B cell (primary cell): Measurements from ENCODE around the gene HSD11B2. TPM values are rescaled to one million over a fixed set of nuclear protein-coding genes. Genes with fewer than 3 reads are reported as not detected.

Experiments
- ATAC-seq: fragments of 200-7000 bp; cut with Tn5 transposase; one replicate; pipeline ENCODE4 v1.10.0; 2021; ENCODE audit warnings: low read depth, mild to moderate bottlenecking, moderate number of reproducible peaks, moderate library complexity
- CTCF ChIA-PET: fragments of 350-600 bp; sonication (Branson Sonifier 250); formaldehyde crosslinking; loops from one replicate; lab custom pipeline; 2021; ENCODE audit warnings: antibody characterized with exemption, inconsistent platforms; lab: Charles Lee
- POLR2A ChIA-PET: fragments of 350-600 bp; sonication (Branson Sonifier 250); formaldehyde crosslinking; loops from one replicate; lab custom pipeline; 2021; ENCODE audit warnings: antibody characterized with exemption; lab: Charles Lee
- DNase-seq: peaks from one replicate; pipeline ENCODE4 v3.0.0; 2013
- H2AFZ ChIP-seq: 2 replicates; pipeline ENCODE4 v1.6.1; 2012; ENCODE audit warnings: mild to moderate bottlenecking, low read depth, low read length; ENCODE audit not compliant: insufficient read depth, poor library complexity, severe bottlenecking
- H3K27ac ChIP-seq, 2 donors: 1 replicate in 1 of 2; 2 replicates in 1 of 2; pipeline ENCODE4 v1.5.1; 2012 to 2013; ENCODE audit warnings: low read length in 2 of 2, mild to moderate bottlenecking in 2 of 2, moderate library complexity in 1 of 2
- H3K27me3 ChIP-seq, 4 experiments: fragments of 200-600 bp in 1 of 4; sonication (generic) in 1 of 4; replicated peaks in 1 of 4; 1 replicate in 2 of 4; 2 replicates in 2 of 4; pipeline versions ENCODE4 v1.6.1 to v1.7.0; 2013 to 2016; ENCODE audit warnings: low read length in 3 of 4, mild to moderate bottlenecking in 2 of 4, mixed read lengths in 1 of 4, moderate library complexity in 1 of 4; ENCODE audit not compliant: insufficient read depth in 4 of 4, control insufficient read depth in 3 of 4; ENCODE audit errors: control extremely low read depth in 1 of 4
- H3K36me3 ChIP-seq, 2 experiments: replicated peaks in 1 of 2; 1 replicate in 1 of 2; 2 replicates in 1 of 2; pipeline versions ENCODE4 v1.6.1 to v1.7.1; 2013; ENCODE audit warnings: low read length in 1 of 2; ENCODE audit not compliant: insufficient read depth in 2 of 2, control insufficient read depth in 1 of 2; ENCODE audit errors: control extremely low read depth in 1 of 2, extremely low read depth in 1 of 2
- H3K4me1 ChIP-seq, 2 donors: fragments of 200-600 bp in 1 of 2; sonication (generic) in 1 of 2; 1 replicate in 1 of 2; 2 replicates in 1 of 2; pipeline versions ENCODE4 v1.5.1 to v1.6.1; 2013 to 2017; ENCODE audit warnings: low read length in 2 of 2; ENCODE audit not compliant: control insufficient read depth in 2 of 2, insufficient read depth in 2 of 2
- H3K4me2 ChIP-seq: replicated peaks from 2 replicates; pipeline ENCODE3; 2012; ENCODE audit warnings: mild to moderate bottlenecking, low read depth, low read length; ENCODE audit not compliant: poor library complexity, severe bottlenecking
- H3K4me3 ChIP-seq, 5 experiments: fragments of 200-600 bp in 1 of 5; sonication (generic) in 1 of 5; 1 replicate in 3 of 5; 2 replicates in 2 of 5; pipeline versions ENCODE4 v1.5.1 to v1.7.0; 2011 to 2016; ENCODE audit warnings: low read length in 4 of 5, mild to moderate bottlenecking in 4 of 5, low read depth in 2 of 5, control low read depth in 1 of 5, moderate library complexity in 1 of 5; ENCODE audit not compliant: insufficient read depth in 1 of 5; ENCODE audit errors: control extremely low read depth in 1 of 5, extremely low read depth in 1 of 5
- H3K79me2 ChIP-seq: fragments of 200-600 bp; sonication (generic); one replicate; pipeline ENCODE4 v1.6.0; 2016; ENCODE audit warnings: low read length; ENCODE audit not compliant: control insufficient read depth, insufficient read depth
- H3K9ac ChIP-seq: fragments of 200-600 bp; sonication (generic); 2 replicates; pipeline ENCODE4 v1.6.1; 2017; ENCODE audit warnings: mild to moderate bottlenecking, low read length, moderate library complexity
- H3K9me3 ChIP-seq, 3 donors: one replicate each; pipeline versions ENCODE4 v1.6.1 to v1.7.1; 2013; ENCODE audit warnings: low read length in 2 of 3; ENCODE audit not compliant: control insufficient read depth in 2 of 3, insufficient read depth in 1 of 3; ENCODE audit errors: control extremely low read depth in 1 of 3
- H4K20me1 ChIP-seq: 2 replicates; pipeline ENCODE4 v1.6.0; 2012; ENCODE audit warnings: mild to moderate bottlenecking, low read length; ENCODE audit not compliant: insufficient read depth, control insufficient read depth, poor library complexity, severe bottlenecking
- H3K27ac Mint-ChIP-seq: one replicate; pipeline ENCODE4 v1.8.0; 2021; ENCODE audit warnings: mixed read lengths
- H3K27me3 Mint-ChIP-seq: one replicate; pipeline ENCODE4 v1.8.0; 2021; ENCODE audit warnings: mixed read lengths
- H3K4me1 Mint-ChIP-seq: one replicate; pipeline ENCODE4 v1.8.0; 2021; ENCODE audit warnings: mixed read lengths
- H3K4me3 Mint-ChIP-seq: one replicate; pipeline ENCODE4 v1.8.0; 2021; ENCODE audit warnings: mixed read lengths
- H3K9me3 Mint-ChIP-seq: one replicate; pipeline ENCODE4 v1.8.0; 2022; ENCODE audit warnings: mixed read lengths; ENCODE audit not compliant: insufficient read depth
- CTCF ChIP-seq: fragments of 200-600 bp; IDR thresholded peaks from one replicate; pipeline ENCODE4 v1.8.0; 2022; ENCODE audit warnings: antibody characterized with exemption, mild to moderate bottlenecking
- EZH2 ChIP-seq: IDR thresholded peaks from 2 replicates; pipeline ENCODE4 v1.6.1; 2012; ENCODE audit warnings: borderline replicate concordance, low read depth, mild to moderate bottlenecking, moderate library complexity, low read length; ENCODE audit not compliant: insufficient read depth, poor library complexity, severe bottlenecking
- WGBS: methylation state at CpG from one replicate; pipeline ENCODE4 v1.1.5; 2013; ENCODE audit warnings: missing lambda C conversion rate; ENCODE audit not compliant: insufficient coverage; 5-methylcytosine and 5-hydroxymethylcytosine counted together
- intact Hi-C: fragments of 100-400 bp; cut with micrococcal nuclease; formaldehyde crosslinking; loops from one replicate; pipeline ENCODE4 v1.10.0; 2022
- polyA plus RNA-seq: library from polyadenylated mRNA; depleted of rRNA; stranded (reverse); fragments of >200 nt; gene quantifications from 2 replicates; pipeline ENCODE4 v1.2.3, GENCODE V29; 2012
- total RNA-seq, 2 donors: library from RNA; stranded (reverse); fragments of 120-200 nt in 1 of 2; gene quantifications; 1 replicate in 1 of 2; 2 replicates in 1 of 2; pipeline versions ENCODE4 v1.2.3 to v1.2.4, GENCODE V29; 2013 to 2022

The HSD11B2 gene
- total and polyA plus RNA-seq, 2 donors (not counting 1 experiment from before 2014, with no cell fraction given): 0.09 TPM; not detected in 1

- ATAC-seq (no peak), DNase-seq (no peak)
- no peak overlapping the region for H3K4me2 ChIP-seq
- no peak for TF ChIP-seq CTCF
- TF ChIP-seq EZH2: no peak
- no peak overlapping the region for H3K9ac ChIP-seq
- no peaks in the 10 kb centered on the region for H4K20me1 ChIP-seq
- H3K36me3 ChIP-seq: no peaks in the 10 kb centered on the region
- Mint-ChIP-seq H3K27me3 (peaks cover 36% of the 10 kb centered on the region), H3K27ac (no peak overlapping the region), H3K4me1 (peaks cover 26% of the 10 kb centered on the region), H3K4me3 (peak overlapping the region; percentile 23), H3K9me3 (no peaks in the 10 kb centered on the region)
- CTCF ChIA-PET: no interaction called here
- WGBS: 93% methylated on average over 16 of the region's 18 CpGs
- H3K9me3 ChIP-seq: peaks cover 0 to 18% (median 0%) of the 10 kb centered on the region in 3 donors
- H3K27ac ChIP-seq: no peak overlapping the region
- POLR2A ChIA-PET: no interaction called here
- H3K4me3 ChIP-seq: no peak overlapping the region
- H2AFZ ChIP-seq: no peak overlapping the region
- peaks cover 0 to 42% (median 31%) of the 10 kb centered on the region in 4 experiments for H3K27me3 ChIP-seq
- H3K4me1 ChIP-seq: peaks cover 35 to 36% of the 10 kb centered on the region in 2 donors
- H3K79me2 ChIP-seq: no peaks in the 10 kb centered on the region
- intact Hi-C loops: loop anchor here (10.0 kb wide), 1 partner anchor 48 kb away; no protein-coding TSS in a partner anchor
Measured at GRCh38 chr16:67392301-67393059, 38.4 kb upstream of the HSD11B2 start.
